Fibroblast of skin of abdomen (primary cell): Measurements from ENCODE around the gene DEK.

ENCODE experiments used
- DNase-seq: peaks from one replicate; pipeline ENCODE4 v3.0.0-alpha.2; 2013

Gene DEK

DNA sequence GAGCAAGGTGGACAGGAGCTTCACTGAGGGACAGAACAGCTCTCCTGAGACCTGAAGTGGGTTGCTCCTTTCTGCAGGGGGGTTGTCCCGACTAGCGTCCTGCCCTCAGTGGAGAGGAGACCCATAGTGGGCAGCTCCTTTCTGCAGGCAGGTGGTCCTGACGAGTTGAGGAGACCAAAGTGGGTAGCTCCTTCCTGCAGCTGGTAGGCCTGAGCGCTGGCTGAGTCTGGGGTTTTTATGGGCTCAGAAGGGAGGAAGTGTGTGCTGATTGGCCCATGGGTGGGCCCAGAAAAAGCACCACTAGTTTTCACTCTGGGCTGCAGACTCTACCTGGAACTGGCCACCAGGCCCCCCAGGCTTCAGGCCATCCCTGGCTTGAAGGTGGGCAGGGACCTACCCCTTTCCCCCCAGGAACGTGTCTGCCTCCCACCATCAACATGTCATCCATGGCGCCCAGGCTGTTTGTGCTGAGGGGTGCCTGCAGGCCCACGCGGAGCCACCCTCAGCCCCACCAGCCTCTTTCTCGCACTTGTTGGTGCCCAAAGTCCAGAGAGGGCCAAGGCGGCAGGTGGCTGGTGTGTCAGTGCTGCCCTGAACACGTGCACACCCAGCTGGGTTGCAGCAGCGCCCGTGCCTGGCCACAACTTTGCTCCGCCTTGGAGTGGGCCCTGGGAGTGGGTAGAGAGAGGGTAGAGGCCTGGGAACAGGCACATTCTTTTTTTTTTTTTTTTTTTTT, 1.6 kb upstream of the DEK start:
- no peak for DNase-seq

DNA sequence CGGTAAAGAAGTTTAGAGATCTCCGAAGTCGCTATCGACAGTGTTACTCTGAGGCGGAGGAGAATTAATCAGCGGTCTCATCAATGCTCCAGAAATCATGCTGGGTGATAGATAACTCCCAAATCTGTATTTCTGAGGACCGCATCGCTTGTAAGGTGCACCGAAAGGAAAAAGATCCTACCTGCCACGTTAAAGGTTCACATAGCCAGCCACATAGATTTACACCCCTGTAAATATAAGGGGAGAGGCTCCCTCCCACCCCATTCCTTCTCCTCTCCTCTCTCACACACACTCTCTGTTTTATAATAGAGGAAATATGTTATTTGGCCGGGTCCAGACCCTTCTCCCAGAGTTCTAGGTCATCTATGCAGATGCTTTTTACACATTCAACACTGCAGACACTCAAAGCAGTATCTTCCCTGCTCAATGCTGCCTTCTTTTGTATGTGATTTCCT, 620 bp upstream of the DEK start:
- DNase-seq, result no peak

DNA sequence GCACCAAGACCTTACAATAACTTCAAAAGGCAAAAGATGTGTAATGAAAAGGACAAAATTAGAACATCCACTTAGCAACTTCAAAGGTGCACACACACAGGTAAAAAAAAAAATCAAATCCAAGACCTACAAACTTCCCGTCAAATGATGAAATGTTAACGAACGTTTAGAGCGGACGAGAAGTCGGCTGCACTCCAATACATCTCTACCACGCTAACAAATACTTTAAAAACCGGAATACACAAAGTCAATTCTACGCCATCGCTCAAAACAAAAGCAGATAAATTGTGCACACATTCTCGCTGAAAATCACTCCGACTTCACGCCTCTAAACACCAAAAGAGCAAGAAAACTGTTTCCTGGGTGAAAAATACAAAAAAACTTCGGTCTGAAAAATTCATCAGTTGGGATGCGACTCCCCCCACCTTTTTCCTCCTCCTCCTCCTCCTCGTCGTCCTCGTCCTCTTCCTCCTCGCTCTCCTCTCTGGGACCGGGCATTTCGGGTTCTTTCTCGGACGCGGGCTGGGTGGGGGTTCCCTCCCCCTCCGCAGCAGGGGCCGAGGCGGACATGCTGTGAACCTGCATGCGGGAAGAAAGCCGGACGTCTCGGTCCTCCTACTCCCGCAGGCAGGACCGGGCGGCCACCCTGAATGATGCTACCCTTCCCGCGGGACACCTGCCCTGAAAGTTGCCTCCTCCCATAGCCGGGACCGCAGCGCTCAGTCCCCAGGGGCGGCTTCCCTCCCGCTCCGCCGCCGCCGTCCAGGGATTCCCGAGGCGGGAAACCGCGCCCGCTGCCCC, 712 bp downstream of the DEK start:
- DNase-seq, result no peak

DNA sequence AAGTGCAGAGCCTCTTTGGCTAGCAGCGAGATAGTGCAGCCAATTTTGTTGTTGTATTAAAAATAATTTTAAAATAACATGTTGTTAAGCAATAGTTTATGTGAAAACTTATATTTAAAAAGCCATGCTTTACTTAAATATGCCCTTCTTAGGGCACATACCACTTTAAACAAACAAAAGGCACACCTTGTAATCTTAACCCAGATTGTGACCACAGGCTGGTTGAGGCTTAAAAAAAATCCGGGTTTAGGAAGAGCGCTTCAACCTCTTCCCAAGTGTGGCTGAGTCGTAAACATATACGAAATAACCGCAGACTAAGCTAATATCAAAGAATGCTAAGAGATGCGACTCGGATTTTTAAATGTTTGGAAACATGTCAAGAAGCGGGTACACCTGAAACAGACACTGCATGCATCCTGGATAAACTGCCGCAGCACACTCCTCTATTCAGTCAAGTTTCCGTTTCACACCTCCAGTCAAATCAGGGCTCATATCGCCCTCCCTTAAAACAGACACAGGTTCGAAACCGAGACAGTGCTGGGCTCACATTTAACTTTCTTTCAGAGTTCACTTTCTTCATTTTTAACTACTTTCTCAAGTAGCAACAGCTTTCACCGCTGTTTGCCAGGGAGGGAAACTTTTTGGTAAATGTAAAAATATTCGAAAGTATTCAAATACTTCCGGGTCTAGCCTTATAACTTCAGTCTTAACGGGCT, 1.5 kb downstream of the DEK start:
- DNase-seq, result peak; percentile 7

DNA sequence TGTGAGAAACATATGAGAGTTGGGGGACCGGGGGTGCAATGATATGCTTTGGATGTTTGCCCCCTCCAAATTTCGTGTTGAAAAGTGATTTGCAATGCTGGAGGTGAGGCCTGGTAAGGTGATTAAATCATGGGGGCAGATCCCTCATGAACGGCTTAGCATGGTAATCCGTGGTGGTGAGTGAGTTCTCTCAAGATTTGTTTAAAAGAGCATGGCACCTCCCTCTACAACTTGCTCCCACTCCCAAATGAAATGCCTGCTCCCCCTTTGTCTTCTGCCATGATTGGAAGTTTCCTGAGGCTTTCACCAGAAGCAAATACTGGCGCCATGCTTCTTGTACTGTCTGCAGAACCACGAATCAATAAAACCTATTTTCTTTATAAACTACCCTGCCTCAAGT, 2.5 kb downstream of the DEK start:
- no peak for DNase-seq

DNA sequence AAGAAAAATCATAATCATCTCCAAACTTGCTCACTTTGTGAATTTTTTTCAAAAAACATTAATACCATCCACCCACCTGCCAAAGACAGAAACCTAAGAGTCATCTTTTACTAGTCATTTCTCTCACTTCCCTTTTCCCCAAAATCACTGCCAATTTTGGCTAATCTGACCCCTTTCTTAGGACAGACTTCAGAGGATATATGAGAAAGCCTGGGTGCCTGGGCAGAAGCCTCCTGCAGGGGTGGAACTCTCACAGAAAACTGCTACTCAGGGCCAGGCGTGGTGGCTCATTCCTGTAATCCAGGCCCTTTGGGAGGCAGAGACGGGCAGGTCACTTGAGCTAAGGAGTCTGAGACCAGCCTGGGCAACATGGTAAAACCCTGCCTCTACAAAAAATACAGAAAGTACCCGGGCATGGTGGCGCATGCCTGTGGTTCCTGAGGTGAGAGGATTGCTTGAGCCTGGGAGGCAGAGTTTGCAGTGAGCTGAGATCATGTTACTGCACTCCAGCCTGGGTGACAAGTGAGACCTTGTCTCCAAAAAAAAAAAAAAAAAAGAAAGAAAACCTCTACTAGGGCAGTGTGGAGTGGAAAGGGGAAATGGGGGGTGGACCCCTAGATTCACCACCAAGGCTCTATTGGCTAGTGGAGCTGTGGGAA, 3.8 kb downstream of the DEK start:
- peak; percentile 35 for DNase-seq

DNA sequence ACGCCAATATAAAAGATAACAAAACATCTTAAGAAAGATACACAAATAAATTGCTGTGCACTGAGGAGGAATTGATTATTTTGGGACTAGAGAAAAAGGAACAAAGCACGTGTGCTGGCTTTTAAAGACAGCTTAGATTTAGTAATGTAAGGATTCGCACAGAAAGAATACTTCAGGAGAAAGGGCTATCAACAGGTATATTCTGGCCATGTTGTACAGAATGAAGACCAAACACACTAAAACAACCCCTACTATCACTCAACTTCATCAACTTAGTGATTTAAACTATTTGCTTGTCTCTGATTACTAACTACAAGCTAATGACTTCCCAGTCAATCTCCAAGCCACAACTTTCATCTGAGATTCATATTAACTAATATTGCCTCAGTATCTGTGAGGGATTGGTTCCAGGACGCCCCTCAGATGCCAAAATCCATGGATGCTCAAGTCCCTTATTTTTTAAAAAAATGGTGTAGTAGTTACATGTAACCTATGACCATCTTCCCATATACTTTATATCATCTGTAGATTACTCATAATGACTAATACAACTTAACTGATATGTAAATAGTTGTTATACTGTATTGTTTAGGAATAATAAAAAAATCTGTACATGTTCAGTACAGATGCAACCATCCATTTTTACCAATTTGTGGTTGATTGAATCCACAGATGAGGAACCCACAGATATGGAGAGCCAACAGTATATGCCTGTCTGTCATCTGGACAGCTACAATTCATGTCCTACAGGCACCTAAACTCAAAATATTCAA, 4.5 kb downstream of the DEK start:
- no peak for DNase-seq

DNA sequence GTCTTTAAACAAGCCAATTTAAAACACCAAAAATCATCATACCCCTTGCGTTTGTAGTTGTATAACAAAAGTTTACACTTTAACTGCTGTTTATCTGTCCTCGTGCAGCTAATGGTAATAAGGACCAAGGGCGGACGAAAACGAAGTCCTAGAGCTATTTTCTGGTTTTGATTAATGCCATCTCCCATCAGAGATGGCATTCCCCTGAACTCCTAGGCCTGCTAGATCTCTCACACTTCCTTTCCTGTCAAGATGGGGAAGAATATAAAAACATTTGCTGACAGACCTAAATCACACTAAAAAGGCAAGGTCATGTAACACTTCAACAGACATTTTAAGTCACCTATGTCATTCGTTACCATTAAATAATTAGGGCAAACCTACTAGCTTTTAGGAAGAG, 9.5 kb downstream of the DEK start:
- no peak for DNase-seq

DNA sequence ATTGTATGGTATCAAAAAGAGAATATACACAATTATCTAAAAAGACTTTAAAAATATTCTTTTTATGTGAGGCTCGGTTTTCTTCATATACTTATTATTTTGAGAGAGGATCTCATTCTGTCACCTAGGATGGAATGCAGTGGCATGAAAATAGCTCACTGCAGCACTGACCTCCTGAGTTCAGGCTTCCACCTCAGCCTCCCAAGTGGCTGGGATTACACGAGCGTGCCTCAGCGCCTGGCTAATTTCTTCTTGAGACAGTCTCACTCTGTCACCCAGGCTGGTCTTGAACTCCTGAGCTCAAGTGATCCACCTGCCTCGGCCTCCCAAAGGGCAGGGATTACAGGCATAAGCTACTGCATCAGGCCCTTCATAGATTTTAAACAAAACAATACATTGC, 10.7 kb downstream of the DEK start:
- DNase-seq, result no peak

DNA sequence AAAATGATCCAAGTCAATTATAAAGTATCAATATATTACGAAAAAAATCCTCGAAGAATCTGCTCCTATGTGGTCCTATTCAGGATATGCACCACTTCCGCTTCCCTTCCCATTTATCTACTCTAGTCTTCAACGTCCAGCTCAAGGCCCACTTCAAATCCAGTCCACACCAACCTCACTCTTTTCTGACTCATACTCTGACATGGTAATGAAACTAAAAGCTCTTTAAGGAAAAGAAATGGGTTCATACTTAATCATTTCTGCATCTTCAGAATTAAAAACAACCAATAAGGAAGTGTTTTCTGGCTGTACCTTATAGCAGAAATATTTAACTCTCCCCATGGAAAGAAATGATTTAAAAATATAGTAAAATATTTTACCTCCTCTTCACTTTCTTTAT, 15.1 kb downstream of the DEK start:
- DNase-seq, result no peak

DNA sequence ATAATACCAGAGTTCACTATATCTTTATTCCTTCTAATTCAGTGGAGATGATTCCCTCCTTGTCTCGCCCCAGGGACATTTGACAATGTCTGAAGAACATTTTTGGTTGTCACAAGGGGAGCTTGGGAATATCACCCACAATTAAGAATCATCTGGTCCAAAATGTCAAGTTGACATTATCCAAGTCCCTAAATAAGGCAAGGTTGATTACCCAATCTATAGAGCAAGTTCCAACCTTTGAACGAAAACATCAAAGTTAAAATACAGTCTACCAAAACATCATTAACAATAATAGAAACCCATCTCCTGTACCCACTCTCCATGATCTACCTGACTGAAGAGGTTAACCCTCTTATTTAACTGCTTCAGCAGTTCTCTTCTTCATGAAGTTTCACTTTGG, 15.6 kb downstream of the DEK start:
- DNase-seq, result no peak

DNA sequence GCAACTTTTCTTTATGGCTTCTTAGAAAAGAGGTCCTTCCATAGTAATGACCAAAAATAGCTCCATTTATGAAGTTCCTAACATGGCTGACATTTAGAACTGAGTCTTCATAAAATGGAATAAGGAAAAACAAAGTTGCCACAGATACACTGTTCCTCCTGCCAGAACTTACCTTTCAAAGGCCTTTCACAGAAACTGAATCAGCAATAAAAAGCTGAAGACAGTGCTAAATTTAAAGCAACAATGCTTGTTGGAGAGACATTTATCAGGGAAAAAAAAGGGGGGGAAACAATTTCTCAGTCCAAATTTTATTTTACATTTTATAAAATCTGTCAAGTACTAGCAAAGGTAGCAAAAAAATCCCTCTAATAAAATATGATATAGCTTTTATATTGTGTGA, 17.3 kb downstream of the DEK start:
- no peak for DNase-seq

DNA sequence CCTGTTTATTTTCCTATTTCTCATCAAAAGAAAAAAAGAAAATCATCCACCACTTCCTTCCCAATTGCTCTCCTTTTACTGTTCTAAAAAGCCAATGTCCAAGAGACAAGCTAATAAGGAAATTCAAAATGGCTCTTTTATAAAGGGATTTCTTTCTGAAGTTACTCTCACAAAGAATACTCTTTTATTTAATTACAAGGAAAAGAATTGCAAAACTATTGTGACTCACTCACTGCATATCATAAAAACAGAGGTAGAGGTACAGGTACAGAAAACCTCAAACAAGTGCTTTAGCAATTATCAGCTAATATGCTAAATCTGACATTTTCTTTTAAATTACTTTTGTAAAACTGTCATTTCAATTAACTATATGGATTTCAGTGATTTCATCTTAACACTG, 18.1 kb downstream of the DEK start:
- no peak for DNase-seq

DNA sequence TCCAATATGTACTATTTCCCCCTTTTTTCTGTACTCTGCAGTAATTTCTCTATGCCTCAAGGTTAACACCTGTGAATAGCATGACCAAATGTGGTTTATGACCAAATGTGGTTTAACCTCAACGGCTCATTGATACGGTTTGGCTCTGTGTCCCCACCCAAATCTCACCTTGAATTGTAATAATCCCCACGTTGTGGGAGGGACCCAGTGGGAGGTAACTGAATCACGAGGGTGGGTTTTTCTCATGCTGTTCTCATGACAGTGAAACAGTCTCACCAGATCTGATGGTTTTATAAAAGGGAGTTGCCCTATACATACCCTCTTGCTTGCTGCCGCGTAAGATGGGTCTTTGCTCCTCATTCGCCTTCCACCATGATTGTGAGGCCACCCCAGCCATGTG, 18.7 kb downstream of the DEK start:
- no peak for DNase-seq

DNA sequence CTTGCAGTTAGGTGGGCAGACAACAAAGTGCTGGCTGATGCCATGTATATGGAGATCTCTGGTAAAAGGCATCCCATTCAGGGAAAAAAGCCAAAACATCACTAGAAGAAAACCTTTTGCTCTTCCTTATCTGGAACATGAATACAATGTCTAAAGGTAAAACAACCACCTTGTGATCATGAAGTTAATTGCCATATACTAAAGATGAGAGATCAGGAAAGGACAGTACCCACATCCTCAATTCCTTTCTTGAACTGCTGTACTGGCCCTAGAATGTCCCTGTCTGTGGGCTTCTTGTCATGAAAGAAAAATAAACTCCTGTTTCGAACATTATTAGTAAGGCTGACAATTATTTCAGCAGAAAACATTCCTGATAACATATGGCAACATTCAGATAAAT, 19.3 kb downstream of the DEK start:
- DNase-seq, result no peak

DNA sequence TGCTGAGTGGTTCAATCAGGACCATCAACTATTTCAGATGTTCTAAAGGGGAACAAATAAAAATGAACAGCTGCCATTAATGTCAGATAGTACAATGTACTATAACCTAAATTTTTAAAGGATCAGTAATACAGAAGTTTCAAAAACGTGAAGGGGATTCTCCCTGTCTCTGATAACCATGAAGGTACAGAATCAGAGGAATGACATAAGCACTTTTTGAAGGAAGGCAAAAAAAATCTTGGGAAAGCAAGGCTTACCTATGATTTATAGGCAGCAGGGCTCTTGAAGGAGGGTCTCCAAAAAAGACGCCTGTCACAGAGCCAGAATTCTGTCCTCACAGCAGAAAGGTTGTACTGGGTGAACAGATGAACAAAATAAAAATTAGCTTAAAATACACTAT, 20.1 kb downstream of the DEK start:
- no peak for DNase-seq

DNA sequence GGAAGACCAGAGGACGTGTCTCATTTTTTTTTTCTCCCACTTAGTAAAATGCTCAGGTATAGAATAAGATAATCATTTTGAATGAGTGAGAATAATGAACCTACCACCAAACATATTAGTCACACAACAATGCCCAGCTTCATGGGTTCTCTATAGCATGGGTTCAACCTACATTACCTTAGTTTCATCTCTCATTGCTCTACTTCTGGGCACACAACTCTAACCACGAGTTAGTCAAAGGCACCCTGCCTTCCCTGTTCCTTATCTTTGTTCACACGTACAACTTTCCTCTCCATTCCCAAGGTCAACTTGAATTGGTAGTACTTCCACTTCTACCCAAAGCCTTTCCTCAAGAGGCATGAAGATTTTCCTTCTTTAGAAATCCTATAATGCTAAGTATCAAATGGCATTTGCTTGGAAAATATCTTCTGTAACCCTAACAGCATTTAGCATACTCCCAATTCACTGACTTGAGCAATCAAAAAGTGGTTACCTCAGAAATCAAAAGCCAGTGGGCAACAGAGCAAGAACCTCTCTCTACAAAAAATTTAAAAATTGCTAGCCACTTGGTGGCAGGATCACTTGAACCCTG, 20.9 kb downstream of the DEK start:
- no peak for DNase-seq

DNA sequence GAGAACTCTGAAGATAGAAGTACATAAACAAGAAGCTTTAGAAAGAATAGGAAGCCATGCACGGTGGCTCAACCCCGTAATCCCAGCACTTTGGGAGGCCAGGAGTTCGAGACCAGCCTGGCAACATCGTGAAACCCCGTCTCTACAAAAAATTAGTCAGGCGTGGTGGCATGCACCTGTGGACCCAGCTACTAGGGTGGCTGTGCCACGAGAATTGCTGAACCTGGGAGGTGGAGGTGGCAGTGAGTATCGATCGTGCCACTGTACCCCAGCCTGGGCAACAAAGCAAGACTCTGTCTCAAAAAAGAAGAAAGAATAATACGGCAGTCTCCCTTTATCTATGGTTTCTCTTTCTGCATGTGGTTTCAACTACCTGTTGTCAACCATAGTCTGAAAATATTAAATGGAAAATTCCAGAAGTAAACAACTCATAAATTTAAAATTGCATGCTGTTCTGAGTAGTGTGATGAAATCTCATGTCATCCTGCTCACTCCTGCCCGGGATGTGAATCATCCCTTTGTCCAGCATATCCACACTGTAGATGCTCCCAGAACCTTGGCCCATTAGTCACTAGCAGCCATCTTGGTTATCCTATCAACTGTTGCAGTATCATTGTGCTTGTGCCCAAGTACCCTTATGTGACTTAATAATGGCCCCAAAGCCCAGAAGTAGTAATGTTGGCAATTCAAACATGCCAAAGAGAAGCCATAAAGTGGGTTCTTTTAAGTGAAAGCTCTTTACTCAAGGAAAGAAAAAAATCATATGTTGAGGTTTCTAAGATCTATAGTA, 22.1 kb downstream of the DEK start:
- DNase-seq, result peak; percentile 93

DNA sequence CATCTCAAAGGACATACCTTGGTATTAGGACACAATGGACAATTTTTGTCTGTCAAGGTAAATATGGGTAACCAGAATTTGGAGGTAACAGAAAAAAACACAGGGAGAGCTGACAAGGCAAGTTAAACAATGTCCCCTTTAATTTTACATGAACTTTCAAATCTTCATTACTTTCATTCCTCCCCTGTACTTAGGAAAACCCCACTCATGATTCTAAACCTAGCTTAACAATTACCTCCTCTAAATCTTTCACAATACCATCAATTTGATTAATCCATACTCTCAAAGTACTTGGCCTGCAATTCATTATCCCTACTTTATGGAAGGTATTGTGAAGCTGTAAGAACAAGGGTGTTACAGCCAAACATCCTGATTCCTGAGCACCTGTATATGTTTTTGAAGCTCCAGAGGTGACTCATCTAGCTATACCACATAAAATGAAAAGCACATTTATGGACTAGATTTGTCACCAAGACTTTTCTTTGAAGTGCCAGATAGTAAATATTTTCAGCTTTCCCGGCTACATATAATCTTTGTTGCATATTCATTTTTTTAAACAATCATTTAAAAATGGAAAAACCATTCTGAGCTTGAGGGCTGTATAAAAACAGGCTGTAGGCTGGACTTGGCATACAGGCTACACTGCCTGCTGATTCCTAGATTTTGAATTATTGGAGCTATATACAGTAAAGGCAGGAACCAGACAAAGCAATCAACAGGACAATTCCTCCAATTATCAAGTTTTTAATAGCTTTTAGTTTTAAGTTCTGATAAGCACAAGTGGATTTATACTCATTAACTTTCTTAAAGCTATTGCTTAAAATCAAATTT, 22.9 kb downstream of the DEK start:
- DNase-seq, result peak; percentile 24

DNA sequence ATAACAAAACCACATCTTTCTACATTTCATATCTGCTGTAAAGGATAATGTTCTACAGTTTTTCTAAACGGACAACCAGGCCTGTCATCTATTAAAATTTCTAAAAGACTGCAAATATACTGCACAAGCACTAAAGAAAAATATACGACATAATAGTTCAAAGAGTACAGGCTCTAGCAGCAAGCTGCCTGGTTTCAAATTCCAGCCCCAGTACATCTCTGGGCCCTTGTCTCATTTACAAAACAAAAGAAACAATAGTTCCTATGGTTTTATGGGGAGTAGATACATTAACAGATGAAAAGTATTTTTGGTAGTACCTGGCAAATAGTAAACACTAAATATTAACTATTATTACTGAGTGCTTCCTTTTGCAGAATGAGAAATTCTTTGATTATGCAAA, 24.1 kb downstream of the DEK start:
- DNase-seq, result no peak
